Mammary epithelial cell (primary cell): ENCODE measurements around the gene PSORS1C2.

ENCODE experiments used
- EZH2 ChIP-seq: IDR thresholded peaks from 2 replicates; pipeline ENCODE4 v1.6.1; 2012; ENCODE audit warnings: low read length, inconsistent platforms, borderline replicate concordance
- TF ChIP-seq, protein P1 (sequence below), 2 donors: IDR thresholded peaks in 1 of 2; conservative IDR thresholded peaks in 1 of 2; 2 replicates each; pipeline ENCODE4 v1.5.1; 2011 to 2012; ENCODE audit warnings: inconsistent platforms in 2 of 2, low read length in 2 of 2, mild to moderate bottlenecking in 2 of 2, control low read depth in 1 of 2, low read depth in 1 of 2; ENCODE audit not compliant: insufficient read depth in 1 of 2; ENCODE audit errors: extremely low read depth in 1 of 2

- TF ChIP-seq, protein P1, sequence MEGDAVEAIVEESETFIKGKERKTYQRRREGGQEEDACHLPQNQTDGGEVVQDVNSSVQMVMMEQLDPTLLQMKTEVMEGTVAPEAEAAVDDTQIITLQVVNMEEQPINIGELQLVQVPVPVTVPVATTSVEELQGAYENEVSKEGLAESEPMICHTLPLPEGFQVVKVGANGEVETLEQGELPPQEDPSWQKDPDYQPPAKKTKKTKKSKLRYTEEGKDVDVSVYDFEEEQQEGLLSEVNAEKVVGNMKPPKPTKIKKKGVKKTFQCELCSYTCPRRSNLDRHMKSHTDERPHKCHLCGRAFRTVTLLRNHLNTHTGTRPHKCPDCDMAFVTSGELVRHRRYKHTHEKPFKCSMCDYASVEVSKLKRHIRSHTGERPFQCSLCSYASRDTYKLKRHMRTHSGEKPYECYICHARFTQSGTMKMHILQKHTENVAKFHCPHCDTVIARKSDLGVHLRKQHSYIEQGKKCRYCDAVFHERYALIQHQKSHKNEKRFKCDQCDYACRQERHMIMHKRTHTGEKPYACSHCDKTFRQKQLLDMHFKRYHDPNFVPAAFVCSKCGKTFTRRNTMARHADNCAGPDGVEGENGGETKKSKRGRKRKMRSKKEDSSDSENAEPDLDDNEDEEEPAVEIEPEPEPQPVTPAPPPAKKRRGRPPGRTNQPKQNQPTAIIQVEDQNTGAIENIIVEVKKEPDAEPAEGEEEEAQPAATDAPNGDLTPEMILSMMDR (conservative IDR thresholded peaks at IDR 0.05 in 1 of 2, IDR thresholded peaks at IDR 0.05 in 1 of 2; ENCODE audit: extremely low read depth in 1 of 2, insufficient read depth in 1 of 2, low read depth in 1 of 2, low read length in 2 of 2), result no peak
- TF ChIP-seq EZH2, result no peak
Measured at GRCh38 chr6:31092238-31092637, 46.6 kb downstream of the PSORS1C2 start.
